GM12878 (cell line): Measurements from ENCODE around the gene WFIKKN1. TPM values are rescaled to one million over a fixed set of nuclear protein-coding genes. Genes with fewer than 3 reads are reported as not detected.

ENCODE experiments used
- BACH1 ChIP-seq: fragments of 450-650 bp; IDR thresholded peaks from 2 replicates; pipeline ENCODE4 v1.6.1; 2017; ENCODE audit warnings: mild to moderate bottlenecking, borderline replicate concordance
- CREM ChIP-seq: IDR thresholded peaks from 2 replicates; pipeline ENCODE4 v1.6.1; 2014; ENCODE audit warnings: antibody characterized with exemption, low read depth
- EGR1 ChIP-seq, 2 experiments: IDR thresholded peaks; 1 replicate in 1 of 2; 2 replicates in 1 of 2; pipeline ENCODE4 v1.6.1; 2011 to 2012; ENCODE audit warnings: low read depth in 2 of 2, low read length in 2 of 2, borderline replicate concordance in 1 of 2, mild to moderate bottlenecking in 1 of 2, moderate library complexity in 1 of 2
- GABPA ChIP-seq: IDR thresholded peaks from 2 replicates; pipeline ENCODE4 v1.6.1; 2014; ENCODE audit warnings: antibody characterized with exemption, low read depth, mild to moderate bottlenecking, inconsistent platforms
- HCFC1 ChIP-seq: fragments of 150-350 bp; IDR thresholded peaks from 2 replicates; pipeline ENCODE4 v1.6.1; 2014; ENCODE audit warnings: low read length
- HDAC2 ChIP-seq: fragments of 200-600 bp; sonication (generic); IDR thresholded peaks from 2 replicates; pipeline ENCODE4 v1.6.1; 2017
- HDAC6 ChIP-seq: fragments of 200-600 bp; sonication (generic); IDR thresholded peaks from one replicate; pipeline ENCODE4 v1.8.0; 2017; ENCODE audit warnings: antibody characterized with exemption; ENCODE audit not compliant: unreplicated experiment
- IKZF1 ChIP-seq: fragments of 450-650 bp; conservative IDR thresholded peaks from 2 replicates; pipeline ENCODE4 v1.6.1; 2017; ENCODE audit warnings: antibody characterized with exemption, mild to moderate bottlenecking
- IRF3 ChIP-seq: fragments of 450-650 bp; IDR thresholded peaks from 2 replicates; pipeline ENCODE4 v1.6.1; 2014; ENCODE audit warnings: mild to moderate bottlenecking
- KDM1A ChIP-seq: fragments of 200-600 bp; sonication (generic); IDR thresholded peaks from 2 replicates; pipeline ENCODE4 v1.6.1; 2016; ENCODE audit warnings: borderline replicate concordance
- KLF5 ChIP-seq: fragments of 450-650 bp; IDR thresholded peaks from 2 replicates; pipeline ENCODE4 v1.6.1; 2014; ENCODE audit warnings: mild to moderate bottlenecking; ENCODE audit not compliant: partially characterized antibody
- LARP7 ChIP-seq: fragments of 450-650 bp; IDR thresholded peaks from 2 replicates; pipeline ENCODE4 v1.6.1; 2017; ENCODE audit warnings: mild to moderate bottlenecking
- RCOR1 ChIP-seq: conservative IDR thresholded peaks from 2 replicates; pipeline ENCODE4 v1.6.1; 2012; ENCODE audit warnings: low read depth, low read length, improper control_type of control experiment
- SIX5 ChIP-seq: IDR thresholded peaks from 2 replicates; pipeline ENCODE4 v1.6.1; 2011; ENCODE audit warnings: mild to moderate bottlenecking, low read depth, low read length, moderate library complexity; ENCODE audit not compliant: severe bottlenecking
- SUZ12 ChIP-seq: fragments of 200-600 bp; sonication (generic); IDR thresholded peaks from one replicate; pipeline ENCODE4 v1.6.1; 2018; ENCODE audit warnings: antibody characterized with exemption, mild to moderate bottlenecking; ENCODE audit not compliant: unreplicated experiment
- polyA plus RNA-seq, 11 experiments: library from polyadenylated mRNA; depleted of rRNA in 4 of 11; unstranded in 6 of 11; stranded (reverse) in 5 of 11; fragments of >200 nt; fragmentation: Nextera tagmentation in 4 of 11; fragmentation: Illumina TruSeq in 1 of 11; extraction: Ambion mirVana in 4 of 11; extraction: Trizol in 1 of 11; gene quantifications; 1 replicate in 1 of 11; 2 replicates in 10 of 11; pipeline versions ENCODE4 v1.2.1 to v1.2.3, GENCODE V29; 2011 to 2016; ENCODE audit warnings: inconsistent platforms in 2 of 11, missing spikeins in 2 of 11, low read depth in 1 of 11
- total RNA-seq, 4 experiments: library from RNA; depleted of rRNA in 3 of 4; stranded (reverse); fragments of >200 nt in 3 of 4; fragmentation: Illumina TruSeq in 1 of 4; extraction: Trizol in 1 of 4; gene quantifications; 2 replicates each; pipeline versions ENCODE4 v1.2.1 to v1.2.3, GENCODE V29; 2013 to 2021
- TF ChIP-seq, protein P1 (sequence below): IDR thresholded peaks from 2 replicates; pipeline ENCODE4 v1.6.1; 2012; ENCODE audit warnings: mild to moderate bottlenecking, low read depth, low read length
- TF ChIP-seq, protein P2 (sequence below): IDR thresholded peaks from 2 replicates; pipeline ENCODE4 v1.6.1; 2012; ENCODE audit warnings: low read depth, low read length, improper control_type of control experiment
- TF ChIP-seq, protein P3 (sequence below): fragments of 450-650 bp; formaldehyde crosslinking; IDR thresholded peaks from 2 replicates; pipeline ENCODE4 v1.5.0; 2022; ENCODE audit warnings: mild to moderate bottlenecking, missing genetic modification characterization

The WFIKKN1 gene
- total and polyA plus RNA-seq, 10 of the 15 experiments (the other 5 are each of a cell fraction or from before 2014, with no cell fraction given), result 0.01 to 0.41 (median 0.05) TPM; not detected in 2

DNA sequence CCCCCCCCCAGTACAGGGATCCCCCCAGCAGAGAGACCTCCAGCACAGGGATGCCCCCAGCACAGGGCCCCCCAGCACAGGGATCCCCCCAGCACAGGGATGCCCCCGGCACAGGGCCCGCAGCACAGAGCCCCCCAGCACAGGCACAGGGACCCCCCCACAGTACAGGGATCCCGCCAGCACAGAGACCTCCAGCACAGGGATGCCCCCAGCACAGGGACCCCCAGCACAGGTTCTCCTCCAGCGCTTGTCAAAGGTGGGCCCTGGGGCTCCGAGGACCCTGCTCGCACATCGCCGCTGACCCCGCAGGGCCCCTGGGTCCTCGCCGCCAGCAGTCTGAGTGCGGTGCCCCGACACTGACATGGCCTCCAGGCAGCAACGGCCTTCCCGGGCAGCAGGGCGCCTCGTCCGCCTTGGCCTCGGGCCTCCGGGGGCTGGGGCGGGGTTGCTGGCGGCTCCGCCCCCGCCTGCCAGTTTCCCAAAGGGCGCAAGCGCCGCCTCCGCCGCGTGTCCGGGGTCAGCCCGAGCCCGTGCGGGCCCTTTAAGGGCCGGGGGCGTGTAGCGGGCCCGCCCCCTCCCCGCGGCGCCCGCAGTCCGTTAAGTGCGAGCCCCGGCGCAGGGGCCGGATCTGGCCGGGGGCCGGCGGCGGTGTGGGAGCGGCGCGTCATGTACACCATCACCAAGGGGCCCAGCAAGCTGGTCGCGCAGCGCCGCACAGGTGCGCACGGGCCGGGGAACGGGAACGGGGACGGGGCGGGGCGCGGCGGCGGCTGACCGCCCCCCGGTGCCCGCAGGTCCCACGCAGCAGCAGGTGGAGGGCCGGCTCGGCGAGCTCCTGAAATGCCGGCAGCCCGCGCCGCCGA lies 10.8 kb downstream of the WFIKKN1 start, which contains the start of gene MCRIP2 (continued):
- TF ChIP-seq HDAC6 (peak; percentile 67), LARP7 (peak; percentile 87), EGR1 (IDR thresholded peaks at IDR 0.05; ENCODE audit: borderline replicate concordance in 1 of 2, low read depth in 2 of 2, low read length in 2 of 2) (peak; percentile 33 to 96), GABPA (no peak), HCFC1 (no peak), CREM (no peak), KLF5 (peak; percentile 41), SUZ12 (no peak), SIX5 (no peak), RCOR1 (no peak), BACH1 (peak; percentile 70), IKZF1 (peak; percentile 63), KDM1A (no peak), HDAC2 (no peak), IRF3 (no peak)
- TF ChIP-seq, protein P1, sequence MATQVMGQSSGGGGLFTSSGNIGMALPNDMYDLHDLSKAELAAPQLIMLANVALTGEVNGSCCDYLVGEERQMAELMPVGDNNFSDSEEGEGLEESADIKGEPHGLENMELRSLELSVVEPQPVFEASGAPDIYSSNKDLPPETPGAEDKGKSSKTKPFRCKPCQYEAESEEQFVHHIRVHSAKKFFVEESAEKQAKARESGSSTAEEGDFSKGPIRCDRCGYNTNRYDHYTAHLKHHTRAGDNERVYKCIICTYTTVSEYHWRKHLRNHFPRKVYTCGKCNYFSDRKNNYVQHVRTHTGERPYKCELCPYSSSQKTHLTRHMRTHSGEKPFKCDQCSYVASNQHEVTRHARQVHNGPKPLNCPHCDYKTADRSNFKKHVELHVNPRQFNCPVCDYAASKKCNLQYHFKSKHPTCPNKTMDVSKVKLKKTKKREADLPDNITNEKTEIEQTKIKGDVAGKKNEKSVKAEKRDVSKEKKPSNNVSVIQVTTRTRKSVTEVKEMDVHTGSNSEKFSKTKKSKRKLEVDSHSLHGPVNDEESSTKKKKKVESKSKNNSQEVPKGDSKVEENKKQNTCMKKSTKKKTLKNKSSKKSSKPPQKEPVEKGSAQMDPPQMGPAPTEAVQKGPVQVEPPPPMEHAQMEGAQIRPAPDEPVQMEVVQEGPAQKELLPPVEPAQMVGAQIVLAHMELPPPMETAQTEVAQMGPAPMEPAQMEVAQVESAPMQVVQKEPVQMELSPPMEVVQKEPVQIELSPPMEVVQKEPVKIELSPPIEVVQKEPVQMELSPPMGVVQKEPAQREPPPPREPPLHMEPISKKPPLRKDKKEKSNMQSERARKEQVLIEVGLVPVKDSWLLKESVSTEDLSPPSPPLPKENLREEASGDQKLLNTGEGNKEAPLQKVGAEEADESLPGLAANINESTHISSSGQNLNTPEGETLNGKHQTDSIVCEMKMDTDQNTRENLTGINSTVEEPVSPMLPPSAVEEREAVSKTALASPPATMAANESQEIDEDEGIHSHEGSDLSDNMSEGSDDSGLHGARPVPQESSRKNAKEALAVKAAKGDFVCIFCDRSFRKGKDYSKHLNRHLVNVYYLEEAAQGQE, result no peak
- TF ChIP-seq, protein P2, sequence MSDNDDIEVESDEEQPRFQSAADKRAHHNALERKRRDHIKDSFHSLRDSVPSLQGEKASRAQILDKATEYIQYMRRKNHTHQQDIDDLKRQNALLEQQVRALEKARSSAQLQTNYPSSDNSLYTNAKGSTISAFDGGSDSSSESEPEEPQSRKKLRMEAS, result peak; percentile 47; the same call in 1 of the 2 replicates
- TF ChIP-seq, protein P3, sequence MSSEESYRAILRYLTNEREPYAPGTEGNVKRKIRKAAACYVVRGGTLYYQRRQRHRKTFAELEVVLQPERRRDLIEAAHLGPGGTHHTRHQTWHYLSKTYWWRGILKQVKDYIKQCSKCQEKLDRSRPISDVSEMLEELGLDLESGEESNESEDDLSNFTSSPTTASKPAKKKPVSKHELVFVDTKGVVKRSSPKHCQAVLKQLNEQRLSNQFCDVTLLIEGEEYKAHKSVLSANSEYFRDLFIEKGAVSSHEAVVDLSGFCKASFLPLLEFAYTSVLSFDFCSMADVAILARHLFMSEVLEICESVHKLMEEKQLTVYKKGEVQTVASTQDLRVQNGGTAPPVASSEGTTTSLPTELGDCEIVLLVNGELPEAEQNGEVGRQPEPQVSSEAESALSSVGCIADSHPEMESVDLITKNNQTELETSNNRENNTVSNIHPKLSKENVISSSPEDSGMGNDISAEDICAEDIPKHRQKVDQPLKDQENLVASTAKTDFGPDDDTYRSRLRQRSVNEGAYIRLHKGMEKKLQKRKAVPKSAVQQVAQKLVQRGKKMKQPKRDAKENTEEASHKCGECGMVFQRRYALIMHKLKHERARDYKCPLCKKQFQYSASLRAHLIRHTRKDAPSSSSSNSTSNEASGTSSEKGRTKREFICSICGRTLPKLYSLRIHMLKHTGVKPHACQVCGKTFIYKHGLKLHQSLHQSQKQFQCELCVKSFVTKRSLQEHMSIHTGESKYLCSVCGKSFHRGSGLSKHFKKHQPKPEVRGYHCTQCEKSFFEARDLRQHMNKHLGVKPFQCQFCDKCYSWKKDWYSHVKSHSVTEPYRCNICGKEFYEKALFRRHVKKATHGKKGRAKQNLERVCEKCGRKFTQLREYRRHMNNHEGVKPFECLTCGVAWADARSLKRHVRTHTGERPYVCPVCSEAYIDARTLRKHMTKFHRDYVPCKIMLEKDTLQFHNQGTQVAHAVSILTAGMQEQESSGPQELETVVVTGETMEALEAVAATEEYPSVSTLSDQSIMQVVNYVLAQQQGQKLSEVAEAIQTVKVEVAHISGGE (CRISPR knock-in tag), result no peak
